BE2C (cell line): ENCODE measurements around the gene SLC12A6.
A peak's percentile ranks its signal among the peaks of the same experiment; 100 is the strongest.

Experiments
- DNase-seq: peaks from one replicate; pipeline ENCODE4 v3.0.0-alpha.2; 2020
- H3K27me3 ChIP-seq: fragments of 250-450 bp; sonication (Bioruptor Pico); 2 replicates; pipeline ENCODE4 v1.5.1; 2020; ENCODE audit warnings: mild to moderate bottlenecking
- H3K36me3 ChIP-seq: fragments of 250-450 bp; sonication (Bioruptor Pico); 2 replicates; pipeline ENCODE4 v1.5.1; 2020; ENCODE audit warnings: mild to moderate bottlenecking
- H3K4me1 ChIP-seq: fragments of 250-450 bp; sonication (Bioruptor Pico); 2 replicates; pipeline ENCODE4 v1.5.1; 2020
- H3K4me3 ChIP-seq: 2 replicates; pipeline ENCODE4 v1.5.1; 2011; ENCODE audit warnings: low read depth, low read length
- H3K9me3 ChIP-seq: fragments of 250-450 bp; sonication (Bioruptor Pico); 2 replicates; pipeline ENCODE4 v1.5.1; 2020
- CTCF ChIP-seq: IDR thresholded peaks from 2 replicates; pipeline ENCODE4 v1.5.1; 2012; ENCODE audit warnings: mild to moderate bottlenecking, low read depth, low read length

SLC12A6 gene

DNA sequence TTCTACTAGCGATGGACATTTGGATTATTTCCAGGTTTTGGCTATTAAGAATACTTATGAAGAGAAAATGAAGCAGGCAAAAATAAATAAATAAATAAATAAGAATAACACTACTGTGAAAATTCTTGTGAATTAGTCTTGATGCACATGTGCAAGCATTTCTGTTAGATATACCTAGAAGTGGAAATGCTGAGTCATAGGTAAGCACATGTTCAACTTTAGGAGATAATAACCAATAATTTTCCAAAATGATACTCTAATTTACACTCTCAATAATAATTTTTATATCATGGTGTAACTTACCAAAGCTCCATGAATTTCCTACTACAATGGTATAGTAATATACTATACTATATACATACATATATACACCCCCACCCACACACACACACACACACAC lies 89.4 kb downstream of the SLC12A6 start:
- no peak for DNase-seq
- Histone ChIP-seq H3K9me3 (no peaks in the 10 kb centered on the region), H3K4me3 (no peak overlapping the region), H3K27me3 (no peaks in the 10 kb centered on the region), H3K4me1 (no peaks in the 10 kb centered on the region), H3K36me3 (no peaks in the 10 kb centered on the region)
- no peak for TF ChIP-seq CTCF

DNA sequence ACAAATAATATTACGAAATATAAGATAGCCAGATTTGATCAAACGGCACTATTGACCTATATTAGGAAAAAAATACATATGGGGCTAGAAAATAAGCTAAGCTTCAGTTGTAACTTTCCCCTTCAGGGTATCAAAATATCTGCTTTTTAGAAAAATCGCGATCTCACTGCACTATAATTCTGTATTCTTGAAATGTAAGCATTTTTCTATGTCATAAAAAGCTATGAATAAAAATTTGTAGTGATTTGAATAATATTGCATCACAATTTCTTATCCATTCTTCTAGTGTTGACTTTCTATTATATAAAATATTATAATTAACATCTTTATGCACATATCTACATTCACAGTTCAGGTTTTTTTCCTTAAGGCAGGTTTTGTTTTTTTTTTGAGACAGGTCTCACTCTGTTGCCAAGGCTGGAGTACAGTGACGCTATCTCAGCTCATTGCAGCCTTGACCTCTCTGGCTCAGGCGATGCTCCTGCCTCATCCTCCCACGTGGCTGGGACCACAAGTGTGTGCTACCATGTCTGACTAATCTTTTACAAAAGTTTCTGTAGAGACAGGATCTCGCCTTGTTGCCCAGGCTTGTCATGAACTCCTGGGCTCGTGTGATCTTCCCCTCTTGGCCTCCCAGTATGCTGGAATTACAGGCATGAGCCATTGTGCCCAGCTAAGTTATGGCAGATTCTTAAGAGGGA lies 91.2 kb downstream of the SLC12A6 start:
- DNase-seq, result no peak
- Histone ChIP-seq H3K9me3 (no peaks in the 10 kb centered on the region), H3K27me3 (no peaks in the 10 kb centered on the region), H3K4me1 (no peaks in the 10 kb centered on the region), H3K36me3 (no peaks in the 10 kb centered on the region), H3K4me3 (no peak overlapping the region)
- TF ChIP-seq CTCF, result no peak

GRCh38 chr15:34243226-34243625 lies 94.4 kb downstream of the SLC12A6 start:
- Histone ChIP-seq H3K4me3 (no peak overlapping the region), H3K27me3 (no peaks in the 10 kb centered on the region), H3K9me3 (no peaks in the 10 kb centered on the region), H3K4me1 (no peaks in the 10 kb centered on the region), H3K36me3 (no peaks in the 10 kb centered on the region)
- no peak for TF ChIP-seq CTCF
- no peak for DNase-seq

- no peak for DNase-seq
- H3K36me3 ChIP-seq, result no peaks in the 10 kb centered on the region
- no peak for TF ChIP-seq CTCF
Measured at GRCh38 chr15:34242331-34242710, 95.3 kb downstream of the SLC12A6 start.

DNA sequence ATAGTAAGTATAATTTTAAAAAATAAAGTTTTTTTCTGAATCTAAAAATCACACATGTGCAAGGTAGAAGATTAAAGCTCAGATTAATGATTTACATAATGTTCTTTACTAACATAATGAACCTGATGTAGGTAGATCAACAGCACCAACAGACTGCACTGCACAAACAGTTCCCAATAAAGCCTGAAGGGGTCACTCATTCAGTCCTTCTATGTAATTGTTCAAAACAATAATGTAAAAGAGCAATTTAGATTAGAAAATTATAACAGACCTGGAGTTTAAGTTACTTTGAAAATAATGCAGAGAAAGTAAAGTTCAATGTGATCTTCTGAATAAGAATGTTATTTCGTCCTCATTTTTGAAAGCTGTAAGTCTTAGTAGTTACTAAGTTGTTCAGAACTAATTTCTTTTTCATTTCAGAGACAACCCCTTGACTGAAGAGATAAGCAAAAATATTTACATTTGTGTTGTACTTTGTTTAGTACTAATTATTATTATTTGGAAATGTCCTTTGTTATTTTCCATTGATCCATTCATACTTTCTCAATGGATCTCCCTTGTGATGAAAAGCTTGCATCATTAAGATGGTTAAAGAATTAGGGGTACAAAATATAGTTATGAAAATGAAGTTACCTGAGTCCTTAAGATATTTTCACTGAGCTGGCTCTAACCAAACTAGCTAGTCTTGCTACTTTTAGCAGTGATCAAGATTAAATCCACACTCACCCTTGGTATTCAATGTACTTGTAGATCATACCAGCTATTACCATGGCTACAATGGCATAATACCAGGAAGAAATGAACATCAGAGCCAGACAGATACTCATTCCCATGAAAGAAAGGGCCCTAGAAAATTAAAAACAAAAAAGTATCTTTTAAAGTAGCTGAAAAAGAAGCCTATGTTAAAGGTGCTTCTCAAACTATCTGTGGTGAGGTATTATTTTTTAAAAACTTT lies 95.9 kb downstream of the SLC12A6 start:
- Histone ChIP-seq H3K27me3 (no peaks in the 10 kb centered on the region), H3K4me1 (no peaks in the 10 kb centered on the region), H3K9me3 (no peaks in the 10 kb centered on the region), H3K36me3 (no peaks in the 10 kb centered on the region), H3K4me3 (no peak overlapping the region)
- DNase-seq, result peak; percentile 20
- peak; percentile 84 for TF ChIP-seq CTCF

More at GRCh38 chr15:34242331-34242710, 95.3 kb downstream of the SLC12A6 start:
- Histone ChIP-seq H3K27me3 (no peaks in the 10 kb centered on the region), H3K4me1 (no peaks in the 10 kb centered on the region), H3K9me3 (no peaks in the 10 kb centered on the region), H3K4me3 (no peak overlapping the region)

- Histone ChIP-seq H3K9me3 (no peaks in the 10 kb centered on the region), H3K27me3 (no peaks in the 10 kb centered on the region), H3K4me1 (no peaks in the 10 kb centered on the region), H3K36me3 (no peaks in the 10 kb centered on the region), H3K4me3 (no peak overlapping the region)
- DNase-seq, result no peak
- no peak for TF ChIP-seq CTCF
Measured at GRCh38 chr15:34240537-34240936, 97.0 kb downstream of the SLC12A6 start.
